ENCODE measurements around the gene SLC19A2. TPM values are rescaled to one million over a fixed set of nuclear protein-coding genes. Genes with fewer than 3 reads are reported as not detected.
A peak's percentile ranks its signal among the peaks of the same experiment; 100 is the strongest.

Gene SLC19A2
- total and polyA plus RNA-seq, 8 donors, result 5.8 to 84.3 (median 16.7) TPM

GRCh38 chr1:169483500-169483966 is 2.2 kb downstream of the SLC19A2 start:
- 15 to 44% (median 37%) methylated on average over 5 of the region's 5 CpGs for WGBS, 5 donors
- DNase-seq, result peak; percentile 62 to 92
- Histone ChIP-seq H3K4me1 (peaks cover 14 to 83% (median 40%) of the 10 kb centered on the region in 4 donors), H3K27me3 (no peaks in the 10 kb centered on the region), H3K4me3 (peak overlapping the region; percentile 63 to 86 (median 74)), H3K27ac (peak overlapping the region; percentile 3 to 100 (median 98)), H3K36me3 (no peaks in the 10 kb centered on the region), H3K9me3 (no peaks in the 10 kb centered on the region)
- intact Hi-C loops (cut with DNase I; ENCODE audit: low total_unique reads), result no loop called here
- TF ChIP-seq POLR2A (IDR thresholded peaks at IDR 0.05), result peak in 1 of 4 donors; percentile 56
- TF ChIP-seq EP300 (IDR thresholded peaks at IDR 0.05), result no peak
- TF ChIP-seq POLR2AphosphoS5 (IDR thresholded peaks at IDR 0.05), result peak; percentile 81 to 92 (median 90)
- TF ChIP-seq CTCF (IDR thresholded peaks at IDR 0.05), result no peak

- Histone ChIP-seq H3K4me1 (peaks cover 4 to 67% (median 32%) of the 10 kb centered on the region in 4 donors), H3K27ac (no peak overlapping the region), H3K9me3 (no peaks in the 10 kb centered on the region), H3K4me3 (no peak overlapping the region), H3K36me3 (peaks cover 0 to 21% (median 19%) of the 10 kb centered on the region in 4 donors), H3K27me3 (no peaks in the 10 kb centered on the region)
- TF ChIP-seq POLR2A (IDR thresholded peaks at IDR 0.05) (no peak), EP300 (IDR thresholded peaks at IDR 0.05) (no peak), POLR2AphosphoS5 (IDR thresholded peaks at IDR 0.05) (no peak), CTCF (IDR thresholded peaks at IDR 0.05) (no peak)
- intact Hi-C loops (cut with DNase I; ENCODE audit: low total_unique reads), result no loop called here
- no peak for DNase-seq
- WGBS, 5 donors, result 45 to 79% (median 69%) methylated on average over 1 of the region's 1 CpG
These were observed 6.2 kb downstream of the SLC19A2 start for GRCh38 chr1:169479363-169480066.

GRCh38 chr1:169478094-169478672 is 7.6 kb downstream of the SLC19A2 start:
- WGBS, 5 donors, result 90 to 100% (median 91%) methylated on average over 4 to 5 of the region's 5 CpGs
- TF ChIP-seq POLR2A (IDR thresholded peaks at IDR 0.05) (no peak), CTCF (IDR thresholded peaks at IDR 0.05) (no peak), EP300 (IDR thresholded peaks at IDR 0.05) (no peak), POLR2AphosphoS5 (IDR thresholded peaks at IDR 0.05) (no peak)
- no peak overlapping the region for H3K4me3 ChIP-seq
- no peak for DNase-seq
- intact Hi-C loops (cut with DNase I; ENCODE audit: low total_unique reads), result no loop called here
- H3K27ac ChIP-seq, result no peak overlapping the region
- H3K27me3 ChIP-seq, result no peaks in the 10 kb centered on the region
- H3K36me3 ChIP-seq, result peaks cover 0 to 21% (median 19%) of the 10 kb centered on the region in 4 donors
- H3K4me1 ChIP-seq, result peaks cover 3 to 54% (median 25%) of the 10 kb centered on the region in 4 donors
- H3K9me3 ChIP-seq, result no peaks in the 10 kb centered on the region

GRCh38 chr1:169475806-169476387 is 9.8 kb downstream of the SLC19A2 start:
- Histone ChIP-seq H3K27ac (no peak overlapping the region), H3K4me1 (peaks cover 0 to 40% (median 15%) of the 10 kb centered on the region in 4 donors), H3K9me3 (no peaks in the 10 kb centered on the region), H3K27me3 (no peaks in the 10 kb centered on the region), H3K4me3 (no peak overlapping the region), H3K36me3 (peaks cover 0 to 21% (median 19%) of the 10 kb centered on the region in 4 donors)
- WGBS, 5 donors, result 65 to 81% (median 76%) methylated on average over 3 of the region's 3 CpGs
- no peak for TF ChIP-seq POLR2AphosphoS5 (IDR thresholded peaks at IDR 0.05)
- no peak for TF ChIP-seq CTCF (IDR thresholded peaks at IDR 0.05)
- no peak for TF ChIP-seq EP300 (IDR thresholded peaks at IDR 0.05)
- TF ChIP-seq POLR2A (IDR thresholded peaks at IDR 0.05), result no peak
- intact Hi-C loops (cut with DNase I; ENCODE audit: low total_unique reads), result no loop called here
- DNase-seq, result no peak

Data from stomach (tissue), 9 donors.